GM13977 (cell line): ENCODE measurements around the gene CDH13.

Experiments
- DNase-seq: peaks from one replicate; pipeline ENCODE4 v3.0.0; 2012; ENCODE audit warnings: low spot score
- in situ Hi-C: fragments of 300-500 bp; cut with MboI; formaldehyde crosslinking; loops from one replicate; pipeline ENCODE4 v1.12.0; 2022; ENCODE audit warnings: low sequenced_read_pairs, low pct_unique_long_range_greater_than_20kb, mixed read lengths, inconsistent platforms; ENCODE audit not compliant: unreplicated experiment
- TF ChIP-seq, protein P1 (sequence below): IDR thresholded peaks from 2 replicates; pipeline ENCODE4 v1.5.1; 2012; ENCODE audit warnings: mild to moderate bottlenecking, control low read depth; ENCODE audit not compliant: insufficient read depth; ENCODE audit errors: extremely low read depth, missing control alignments

Gene CDH13

GRCh38 chr16:83045790-83046189 lies 419.0 kb downstream of the CDH13 start:
- no peak for DNase-seq
- in situ Hi-C loops: no loop called here
- TF ChIP-seq, protein P1, sequence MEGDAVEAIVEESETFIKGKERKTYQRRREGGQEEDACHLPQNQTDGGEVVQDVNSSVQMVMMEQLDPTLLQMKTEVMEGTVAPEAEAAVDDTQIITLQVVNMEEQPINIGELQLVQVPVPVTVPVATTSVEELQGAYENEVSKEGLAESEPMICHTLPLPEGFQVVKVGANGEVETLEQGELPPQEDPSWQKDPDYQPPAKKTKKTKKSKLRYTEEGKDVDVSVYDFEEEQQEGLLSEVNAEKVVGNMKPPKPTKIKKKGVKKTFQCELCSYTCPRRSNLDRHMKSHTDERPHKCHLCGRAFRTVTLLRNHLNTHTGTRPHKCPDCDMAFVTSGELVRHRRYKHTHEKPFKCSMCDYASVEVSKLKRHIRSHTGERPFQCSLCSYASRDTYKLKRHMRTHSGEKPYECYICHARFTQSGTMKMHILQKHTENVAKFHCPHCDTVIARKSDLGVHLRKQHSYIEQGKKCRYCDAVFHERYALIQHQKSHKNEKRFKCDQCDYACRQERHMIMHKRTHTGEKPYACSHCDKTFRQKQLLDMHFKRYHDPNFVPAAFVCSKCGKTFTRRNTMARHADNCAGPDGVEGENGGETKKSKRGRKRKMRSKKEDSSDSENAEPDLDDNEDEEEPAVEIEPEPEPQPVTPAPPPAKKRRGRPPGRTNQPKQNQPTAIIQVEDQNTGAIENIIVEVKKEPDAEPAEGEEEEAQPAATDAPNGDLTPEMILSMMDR: no peak

DNA sequence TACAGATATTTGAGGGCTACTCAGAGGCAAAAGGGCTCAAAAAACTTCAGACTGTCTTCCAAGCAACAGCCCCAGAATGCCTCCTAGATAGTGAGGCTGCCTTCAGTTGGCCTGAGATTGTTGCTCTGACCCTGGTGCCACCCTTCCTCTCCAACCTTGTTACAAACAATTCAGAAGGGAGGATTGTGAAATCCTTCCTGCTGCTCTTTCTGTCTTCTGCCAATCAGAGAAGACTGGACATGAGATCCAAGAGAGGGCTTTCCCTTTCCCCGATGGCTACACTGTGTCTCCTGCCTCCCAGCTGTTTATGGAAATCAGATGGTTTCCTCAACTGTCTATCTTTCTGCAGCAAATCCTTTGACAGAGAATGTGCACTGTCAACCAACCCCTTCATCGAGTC lies 419.9 kb downstream of the CDH13 start:
- in situ Hi-C loops: no loop called here
- no peak for DNase-seq
- TF ChIP-seq, protein P1: no peak

DNA sequence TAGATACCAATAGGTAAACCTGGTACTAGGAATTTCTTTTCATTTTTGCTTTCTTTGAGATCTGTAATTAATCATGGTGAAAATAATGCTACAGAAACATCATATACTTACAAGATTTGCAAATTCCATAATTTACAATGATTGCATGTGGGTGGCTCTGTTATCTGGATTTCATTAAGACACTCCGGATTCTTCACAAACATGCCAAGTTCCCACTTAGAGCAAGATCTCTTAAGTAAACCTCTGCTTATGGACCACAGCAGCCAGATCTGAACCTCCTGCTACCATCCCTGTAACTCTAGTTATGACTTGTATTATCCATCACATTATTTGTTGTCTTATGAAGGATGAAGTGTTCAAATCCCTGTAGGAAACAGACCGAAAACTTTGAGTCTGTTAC lies 424.7 kb downstream of the CDH13 start:
- in situ Hi-C loops: no loop called here
- TF ChIP-seq, protein P1: no peak
- no peak for DNase-seq

DNA sequence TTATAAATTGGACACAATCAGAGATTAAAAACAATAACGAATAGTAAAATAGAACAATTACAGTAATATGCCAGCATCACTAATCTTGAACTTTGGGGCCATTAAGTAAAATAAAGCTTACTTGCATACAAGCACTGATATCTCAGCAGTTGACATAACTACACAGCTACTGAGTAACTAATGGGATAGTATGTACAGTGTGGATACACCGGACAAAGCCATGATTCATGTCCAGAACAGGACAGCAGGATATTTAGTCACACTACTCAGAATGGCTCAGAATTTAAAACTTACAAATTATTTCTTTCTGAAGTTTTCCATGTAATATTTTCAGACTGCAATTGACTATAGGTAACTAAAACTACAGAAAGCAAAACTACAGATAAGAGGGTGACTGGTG lies 427.5 kb downstream of the CDH13 start:
- TF ChIP-seq, protein P1: no peak
- DNase-seq: no peak
- in situ Hi-C loops: no loop called here

- no peak for DNase-seq
- in situ Hi-C loops: no loop called here
- TF ChIP-seq, protein P1: no peak
Measured at GRCh38 chr16:83058376-83058775, 431.6 kb downstream of the CDH13 start.

GRCh38 chr16:83059237-83059636 lies 432.5 kb downstream of the CDH13 start:
- no peak for DNase-seq
- TF ChIP-seq, protein P1: no peak
- in situ Hi-C loops: no loop called here

GRCh38 chr16:83066011-83066410 lies 439.2 kb downstream of the CDH13 start:
- TF ChIP-seq, protein P1: no peak
- no peak for DNase-seq
- in situ Hi-C loops: no loop called here
